Measurements from ENCODE around the gene ZIC5. TPM values are rescaled to one million over a fixed set of nuclear protein-coding genes. Genes with fewer than 3 reads are reported as not detected.

ZIC5 gene
- total and polyA plus RNA-seq, 2 of the 4 experiments (the other 2 are of a cell fraction): not detected

DNA sequence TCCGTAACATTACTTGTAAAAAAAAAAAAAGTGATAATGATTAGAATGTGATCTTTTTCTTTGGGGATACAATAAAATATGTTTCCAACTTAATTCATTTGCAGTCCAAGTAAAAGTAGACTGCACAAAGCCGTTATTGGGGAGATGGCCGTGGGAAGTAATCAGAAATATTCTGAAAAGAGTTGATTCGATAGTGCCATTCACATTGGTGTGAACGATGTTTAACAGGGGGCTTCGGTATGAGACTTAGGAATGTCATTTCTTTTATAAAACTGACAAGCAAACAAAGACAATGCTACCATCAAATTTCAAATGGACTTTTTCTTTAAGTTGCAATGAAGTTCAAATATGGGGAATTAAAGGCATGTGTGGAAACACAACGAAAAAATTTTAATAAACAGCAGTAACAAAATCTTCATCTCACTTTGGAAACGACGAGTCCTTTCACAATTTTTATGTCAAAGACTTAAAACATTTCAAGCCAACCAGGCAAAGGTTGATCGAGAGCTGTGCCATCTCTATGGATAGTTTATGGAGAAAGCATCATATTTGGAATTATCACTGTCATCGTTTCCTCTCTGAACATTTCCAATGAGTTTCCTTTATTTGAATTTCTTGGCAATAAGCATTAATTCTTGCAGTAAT is 1.7 kb upstream of the ZIC5 start:
- Histone ChIP-seq H3K79me1 (ENCODE audit: low read depth in 1 of 2, low read length in 2 of 2) (no peaks in the 10 kb centered on the region), H2BK5ac (ENCODE audit: low read depth, low read length, poor library complexity, severe bottlenecking) (no peak overlapping the region), H3K14ac (replicated peaks; ENCODE audit: low read depth, low read length) (no peak overlapping the region), H3K18ac (ENCODE audit: low read depth, low read length) (no peak overlapping the region), H3K36me3 (ENCODE audit: control insufficient read depth, insufficient read depth, low read length) (no peaks in the 10 kb centered on the region), H3K27ac (ENCODE audit: insufficient read depth, low read length) (no peak overlapping the region), H3K9me3 (ENCODE audit: control insufficient read depth, insufficient read depth, low read length) (peaks cover 24% of the 10 kb centered on the region), H4K91ac (ENCODE audit: insufficient read depth, low read depth, low read length) (no peak overlapping the region), H2AFZ (replicated peaks; ENCODE audit: low read length, poor library complexity) (no peak overlapping the region), H3K56ac (ENCODE audit: extremely low read depth, insufficient read depth, low read length) (no peak overlapping the region), H2AK9ac (replicated peaks; ENCODE audit: low read depth, low read length, poor library complexity) (no peak overlapping the region), H3K4me1 (ENCODE audit: control insufficient read depth, insufficient read depth, low read length) (peaks cover 2% of the 10 kb centered on the region; the same call in 1 of the 2 replicates), H3K27me3 (ENCODE audit: control insufficient read depth, insufficient read depth, low read length) (peaks cover 93% of the 10 kb centered on the region), H3K4ac (ENCODE audit: low read depth, low read length) (no peak overlapping the region), H4K20me1 (ENCODE audit: insufficient read depth, low read length) (no peaks in the 10 kb centered on the region; the same call in 1 of the 2 replicates), H3K23ac (ENCODE audit: low read depth, low read length) (no peak overlapping the region), H3K9me1 (ENCODE audit: insufficient read depth, low read length) (no peaks in the 10 kb centered on the region), H2BK15ac (ENCODE audit: low read depth, low read length) (no peak overlapping the region), H4K8ac (ENCODE audit: low read depth in 2 of 2, low read length in 2 of 2) (no peak overlapping the region), H3K4me2 (ENCODE audit: low read depth, low read length) (no peak overlapping the region), H2BK20ac (ENCODE audit: low read depth, low read length) (no peak overlapping the region), H2AK5ac (ENCODE audit: low read depth, low read length) (no peak overlapping the region), H2BK120ac (ENCODE audit: low read depth, low read length) (no peak overlapping the region), H3K9ac (ENCODE audit: low read depth, low read length) (no peak overlapping the region), H3K4me3 (ENCODE audit: insufficient read depth, low read depth, low read length) (no peak overlapping the region), H4K5ac (ENCODE audit: low read depth, low read length) (no peak overlapping the region)
- BruUV-seq (replicated peaks): no TSS peak
- intact Hi-C loops (cut with micrococcal nuclease) (loop anchor here (10.0 kb wide), 1 partner anchor 542 kb away; no protein-coding TSS in a partner anchor), dilution Hi-C loops (cut with HindIII; ENCODE audit: low sequenced_read_pairs, unreplicated experiment) (no loop called here), in situ Hi-C loops (cut with MboI; ENCODE audit: low sequenced_read_pairs) (no loop called here)
- POLR2A ChIA-PET (ENCODE audit: unreplicated experiment): interaction anchor here (0.5 kb wide), 1 partner anchor 16 kb away, joined by 5 read pairs; no protein-coding TSS in a partner anchor
- DNase-seq: no peak
- ATAC-seq (ENCODE audit: low read depth): no peak
- WGBS, 2 experiments (ENCODE audit: extremely low coverage in 2 of 2, insufficient read length in 1 of 2): no CpG with 5 or more reads among the region's 11 CpGs
- TF ChIP-seq FOS (IDR thresholded peaks at IDR 0.05; ENCODE audit: low read depth, low read length) (no peak), RFX5 (IDR thresholded peaks at IDR 0.05; ENCODE audit: low read depth, low read length) (no peak), MAZ (IDR thresholded peaks at IDR 0.05; ENCODE audit: borderline replicate concordance, low read depth, low read length) (no peak), CEBPB (IDR thresholded peaks at IDR 0.05; ENCODE audit: low read depth, low read length) (no peak), RAD21 (IDR thresholded peaks at IDR 0.05; ENCODE audit: low read length) (no peak), MAFK (IDR thresholded peaks at IDR 0.05; ENCODE audit: low read depth, low read length) (no peak), SMC3 (IDR thresholded peaks at IDR 0.05; ENCODE audit: low read depth, low read length) (no peak)
- TF ChIP-seq, protein P1, sequence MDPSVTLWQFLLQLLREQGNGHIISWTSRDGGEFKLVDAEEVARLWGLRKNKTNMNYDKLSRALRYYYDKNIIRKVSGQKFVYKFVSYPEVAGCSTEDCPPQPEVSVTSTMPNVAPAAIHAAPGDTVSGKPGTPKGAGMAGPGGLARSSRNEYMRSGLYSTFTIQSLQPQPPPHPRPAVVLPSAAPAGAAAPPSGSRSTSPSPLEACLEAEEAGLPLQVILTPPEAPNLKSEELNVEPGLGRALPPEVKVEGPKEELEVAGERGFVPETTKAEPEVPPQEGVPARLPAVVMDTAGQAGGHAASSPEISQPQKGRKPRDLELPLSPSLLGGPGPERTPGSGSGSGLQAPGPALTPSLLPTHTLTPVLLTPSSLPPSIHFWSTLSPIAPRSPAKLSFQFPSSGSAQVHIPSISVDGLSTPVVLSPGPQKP (IDR thresholded peaks at IDR 0.05; ENCODE audit: borderline replicate concordance, low read depth, low read length): no peak
- TF ChIP-seq, protein P2, sequence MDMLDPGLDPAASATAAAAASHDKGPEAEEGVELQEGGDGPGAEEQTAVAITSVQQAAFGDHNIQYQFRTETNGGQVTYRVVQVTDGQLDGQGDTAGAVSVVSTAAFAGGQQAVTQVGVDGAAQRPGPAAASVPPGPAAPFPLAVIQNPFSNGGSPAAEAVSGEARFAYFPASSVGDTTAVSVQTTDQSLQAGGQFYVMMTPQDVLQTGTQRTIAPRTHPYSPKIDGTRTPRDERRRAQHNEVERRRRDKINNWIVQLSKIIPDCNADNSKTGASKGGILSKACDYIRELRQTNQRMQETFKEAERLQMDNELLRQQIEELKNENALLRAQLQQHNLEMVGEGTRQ (IDR thresholded peaks at IDR 0.05; ENCODE audit: low read depth, low read length): no peak
- CTCF ChIA-PET: interaction anchor here (0.7 to 1.2 kb wide), 2 partner anchors 10 to 216 kb away, joined by 3 to 7 read pairs; no protein-coding TSS in a partner anchor
